H1 (cell line): ENCODE measurements around the gene POM121L12. TPM values are rescaled to one million over a fixed set of nuclear protein-coding genes. Genes with fewer than 3 reads are reported as not detected.

ENCODE experiments used
- CTCF ChIA-PET: fragments of 300-600 bp; sonication (Branson Sonifier 250); formaldehyde crosslinking; loops from one replicate; lab custom pipeline; 2021; ENCODE audit not compliant: partially characterized antibody; lab: Charles Lee
- POLR2A ChIA-PET: fragments of 300-600 bp; sonication (Branson Sonifier 250); formaldehyde crosslinking; loops from one replicate; lab custom pipeline; 2021; ENCODE audit warnings: inconsistent platforms; ENCODE audit not compliant: partially characterized antibody; lab: Charles Lee
- DNase-seq, 2 experiments: peaks; one replicate each; pipeline versions ENCODE4 v3.0.0 to v3.0.0-alpha.2; 2010 to 2022; ENCODE audit warnings: low spot score in 2 of 2, low read depth in 1 of 2, mixed read lengths in 1 of 2
- FAIRE-seq: peaks from 2 replicates; lab custom pipeline; 2011; peaks lifted over from hg19 to GRCh38; lab: Jason Lieb, UNC
- H2AFZ ChIP-seq: 2 replicates; pipeline ENCODE4 v1.8.1; 2012; ENCODE audit warnings: low read length, inconsistent platforms
- H2AK5ac ChIP-seq: 2 replicates; pipeline ENCODE4 v1.6.1; 2013; ENCODE audit warnings: low read depth, low read length
- H2BK120ac ChIP-seq: replicated peaks from 2 replicates; pipeline ENCODE3; 2013; ENCODE audit warnings: low read depth, low read length, inconsistent platforms
- H2BK12ac ChIP-seq: 2 replicates; pipeline ENCODE4 v1.6.1; 2013; ENCODE audit warnings: low read depth, low read length
- H2BK15ac ChIP-seq: 2 replicates; pipeline ENCODE4 v1.6.1; 2013; ENCODE audit warnings: low read length
- H2BK20ac ChIP-seq: 2 replicates; pipeline ENCODE4 v1.6.1; 2013; ENCODE audit warnings: low read length
- H2BK5ac ChIP-seq: 2 replicates; pipeline ENCODE4 v1.6.1; 2013; ENCODE audit warnings: low read depth, low read length
- H3K14ac ChIP-seq: 2 replicates; pipeline ENCODE4 v1.6.1; 2013; ENCODE audit warnings: inconsistent platforms; ENCODE audit not compliant: insufficient read length
- H3K18ac ChIP-seq: 2 replicates; pipeline ENCODE4 v1.6.1; 2013; ENCODE audit warnings: low read length; ENCODE audit errors: extremely low read depth
- H3K23ac ChIP-seq: 2 replicates; pipeline ENCODE4 v1.6.1; 2013; ENCODE audit warnings: inconsistent platforms; ENCODE audit not compliant: insufficient read length
- H3K23me2 ChIP-seq: 2 replicates; pipeline ENCODE4 v1.6.1; 2013; ENCODE audit warnings: low read depth, low read length
- H3K27ac ChIP-seq: 2 replicates; pipeline ENCODE4 v1.6.1; 2011; ENCODE audit warnings: low read depth, low read length, inconsistent platforms
- H3K27me3 ChIP-seq, 4 experiments: replicated peaks in 1 of 4; 1 replicate in 1 of 4; 2 replicates in 3 of 4; pipeline versions ENCODE4 v1.6.1 to v1.8.1; 2011 to 2013; ENCODE audit warnings: low read length in 3 of 4, mild to moderate bottlenecking in 3 of 4, inconsistent platforms in 2 of 4, mixed read lengths in 2 of 4, moderate library complexity in 1 of 4; ENCODE audit not compliant: control insufficient read depth in 3 of 4, insufficient read depth in 3 of 4; ENCODE audit errors: extremely low read depth in 1 of 4
- H3K36me3 ChIP-seq, 4 experiments: 2 replicates each; pipeline versions ENCODE4 v1.6.1 to v1.8.1; 2011 to 2013; ENCODE audit warnings: mild to moderate bottlenecking in 4 of 4, low read length in 3 of 4, moderate library complexity in 2 of 4, control low read depth in 1 of 4, inconsistent platforms in 1 of 4; ENCODE audit not compliant: insufficient read depth in 4 of 4, control insufficient read depth in 2 of 4
- H3K4ac ChIP-seq: replicated peaks from 2 replicates; pipeline ENCODE3; 2013; ENCODE audit warnings: low read length, low read depth, mixed read lengths, inconsistent platforms; ENCODE audit not compliant: insufficient read length
- H3K4me1 ChIP-seq, 4 experiments: replicated peaks in 1 of 4; 1 replicate in 1 of 4; 2 replicates in 3 of 4; pipeline versions ENCODE4 v1.6.1 to v1.8.1; 2011 to 2013; ENCODE audit warnings: low read length in 3 of 4, inconsistent platforms in 2 of 4, mixed read lengths in 1 of 4; ENCODE audit not compliant: insufficient read depth in 4 of 4, control insufficient read depth in 3 of 4
- H3K4me2 ChIP-seq, 2 experiments: 2 replicates each; pipeline versions ENCODE4 v1.6.1 to v1.8.1; 2011 to 2013; ENCODE audit warnings: low read depth in 2 of 2, low read length in 2 of 2, control low read depth in 1 of 2, inconsistent platforms in 1 of 2, mild to moderate bottlenecking in 1 of 2; ENCODE audit not compliant: insufficient read depth in 1 of 2
- H3K4me3 ChIP-seq, 4 experiments: fragments of 200-600, 300-600 bp in 1 of 4; sonication (generic), shearing (Covaris generic), sonication (Bioruptor Twin) in 1 of 4; 2 replicates each; pipeline versions ENCODE4 v1.5.1 to v1.8.1; 2011 to 2016; ENCODE audit warnings: low read length in 4 of 4, low read depth in 3 of 4, control low read depth in 2 of 4, inconsistent platforms in 2 of 4, mild to moderate bottlenecking in 2 of 4, mixed read lengths in 1 of 4, moderate library complexity in 1 of 4; ENCODE audit not compliant: insufficient read depth in 2 of 4; ENCODE audit errors: extremely low read depth in 1 of 4
- H3K56ac ChIP-seq: replicated peaks from 2 replicates; pipeline ENCODE3; 2013; ENCODE audit warnings: low read depth, mild to moderate bottlenecking, mixed read lengths, low read length, inconsistent platforms; ENCODE audit not compliant: insufficient read length
- H3K79me1 ChIP-seq: 2 replicates; pipeline ENCODE4 v1.6.1; 2013; ENCODE audit warnings: low read depth, low read length, control low read depth
- H3K79me2 ChIP-seq, 2 experiments: 2 replicates each; pipeline versions ENCODE4 v1.6.1 to v1.8.1; 2012 to 2013; ENCODE audit warnings: low read length in 2 of 2, mild to moderate bottlenecking in 2 of 2, inconsistent platforms in 1 of 2; ENCODE audit not compliant: insufficient read depth in 2 of 2, control insufficient read depth in 1 of 2
- H3K9ac ChIP-seq, 4 experiments: replicated peaks in 1 of 4; 1 replicate in 1 of 4; 2 replicates in 3 of 4; pipeline versions ENCODE4 v1.6.1 to v1.8.1; 2011 to 2013; ENCODE audit warnings: low read depth in 3 of 4, low read length in 3 of 4, control low read depth in 2 of 4, mild to moderate bottlenecking in 2 of 4, moderate library complexity in 2 of 4, inconsistent platforms in 1 of 4; ENCODE audit errors: extremely low read depth in 1 of 4
- H3K9me3 ChIP-seq, 2 experiments: 2 replicates each; pipeline versions ENCODE4 v1.6.1 to v1.8.1; 2012 to 2013; ENCODE audit warnings: mild to moderate bottlenecking in 2 of 2, moderate library complexity in 2 of 2, control low read depth in 1 of 2, inconsistent platforms in 1 of 2, low read depth in 1 of 2, low read length in 1 of 2, mixed read lengths in 1 of 2; ENCODE audit not compliant: insufficient read depth in 2 of 2
- H4K20me1 ChIP-seq, 2 experiments: replicated peaks in 1 of 2; 2 replicates each; pipeline versions ENCODE3 to v1.8.1; 2011 to 2013; ENCODE audit warnings: inconsistent platforms in 2 of 2, low read length in 2 of 2, mild to moderate bottlenecking in 1 of 2; ENCODE audit not compliant: insufficient read depth in 2 of 2, control insufficient read depth in 1 of 2
- H4K5ac ChIP-seq: 2 replicates; pipeline ENCODE4 v1.6.1; 2013; ENCODE audit warnings: low read length, low read depth, mixed read lengths, inconsistent platforms; ENCODE audit not compliant: insufficient read length
- H4K8ac ChIP-seq: 2 replicates; pipeline ENCODE4 v1.8.0; 2013; ENCODE audit warnings: mild to moderate bottlenecking, moderate library complexity, low read length, inconsistent platforms; ENCODE audit not compliant: insufficient read depth; ENCODE audit errors: extremely low read depth
- H4K91ac ChIP-seq: replicated peaks from 2 replicates; pipeline ENCODE3; 2013; ENCODE audit warnings: low read length, mixed read lengths, inconsistent platforms; ENCODE audit not compliant: insufficient read length
- ATF2 ChIP-seq: IDR thresholded peaks from 2 replicates; pipeline ENCODE4 v1.6.1; 2012; ENCODE audit warnings: low read length, inconsistent platforms
- ATF3 ChIP-seq: IDR thresholded peaks from 2 replicates; pipeline ENCODE4 v1.6.1; 2011; ENCODE audit warnings: low read depth, mild to moderate bottlenecking, low read length; ENCODE audit not compliant: insufficient read depth
- BCL11A ChIP-seq, 2 experiments: IDR thresholded peaks; one replicate each; pipeline ENCODE4 v1.6.1; 2011; ENCODE audit warnings: low read depth in 2 of 2, low read length in 2 of 2, mild to moderate bottlenecking in 2 of 2
- BRCA1 ChIP-seq: IDR thresholded peaks from 2 replicates; pipeline ENCODE4 v1.6.1; 2012; ENCODE audit warnings: low read depth, low read length, improper control_type of control experiment
- CTBP2 ChIP-seq: IDR thresholded peaks from 2 replicates; pipeline ENCODE4 v1.7.0; 2011; ENCODE audit warnings: borderline replicate concordance, mild to moderate bottlenecking, moderate library complexity, mixed read lengths, low read length; ENCODE audit not compliant: insufficient read depth, insufficient read length
- JUND ChIP-seq: IDR thresholded peaks from 2 replicates; pipeline ENCODE4 v1.6.1; 2011; ENCODE audit warnings: mild to moderate bottlenecking, improper control_type of control experiment, low read length
- MAFK ChIP-seq: IDR thresholded peaks from 2 replicates; pipeline ENCODE4 v1.6.1; 2012; ENCODE audit warnings: low read depth, mild to moderate bottlenecking, improper control_type of control experiment, low read length
- RBBP5 ChIP-seq: IDR thresholded peaks from 2 replicates; pipeline ENCODE4 v1.7.1; 2012; ENCODE audit warnings: low read depth, mild to moderate bottlenecking, inconsistent platforms, low read length, moderate library complexity, borderline replicate concordance
- TAF1 ChIP-seq: IDR thresholded peaks from 2 replicates; pipeline ENCODE4 v1.6.1; 2011; ENCODE audit warnings: mild to moderate bottlenecking, low read depth, low read length
- TBP ChIP-seq: IDR thresholded peaks from 2 replicates; pipeline ENCODE4 v1.6.1; 2011; ENCODE audit warnings: low read depth, low read length, improper control_type of control experiment
- YY1 ChIP-seq: IDR thresholded peaks from 2 replicates; pipeline ENCODE4 v1.6.1; 2011; ENCODE audit warnings: low read depth, mild to moderate bottlenecking, low read length
- WGBS, 2 experiments: shearing (Covaris generic) in 1 of 2; methylation state at CpG; one replicate each; pipeline versions ENCODE4 v1.1.6 to v1.1.7; 2013 to 2015; ENCODE audit warnings: low lambda C conversion rate in 2 of 2, mixed read lengths in 2 of 2, inconsistent platforms in 1 of 2, low coverage in 1 of 2, missing lambda C conversion rate in 1 of 2; ENCODE audit not compliant: insufficient replicate concordance in 2 of 2, insufficient coverage in 1 of 2, insufficient read length in 1 of 2; ENCODE audit errors: extremely low coverage in 1 of 2, missing lambda C conversion rate in 1 of 2; 5-methylcytosine and 5-hydroxymethylcytosine counted together
- polyA plus RNA-seq, 7 experiments: library from polyadenylated mRNA; depleted of rRNA in 3 of 7; stranded (reverse) in 5 of 7; unstranded in 2 of 7; fragments of >200 nt in 5 of 7; fragments of 200-250 nt in 2 of 7; gene quantifications; 1 replicate in 5 of 7; 2 replicates in 1 of 7; 4 replicates in 1 of 7; pipeline versions ENCODE4 v1.2.1 to v1.2.3, GENCODE V29; 2011 to 2013; ENCODE audit warnings: missing spikeins in 2 of 7, mixed read lengths in 2 of 7
- total RNA-seq: library from RNA; stranded (reverse); fragmentation: NEBNext Ultra II Directional; extraction: Animal tissue kit (Norgen Biotek cat#: 25700); gene quantifications from 2 replicates; pipeline ENCODE4 v1.2.1, GENCODE V29; 2021

The POM121L12 gene
- total and polyA plus RNA-seq, 2 of the 8 experiments (the other 6 are each of a cell fraction or from before 2014, with no cell fraction given) = not detected

GRCh38 chr7:53060066-53060465 is 24.6 kb downstream of the POM121L12 start:
- DNase-seq (no peak), FAIRE-seq (no peak)
- no peak overlapping the region for H4K8ac ChIP-seq
- H3K79me1 ChIP-seq = no peaks in the 10 kb centered on the region
- no peak overlapping the region for H3K4me3 ChIP-seq
- no peak overlapping the region for H2BK12ac ChIP-seq
- no peak overlapping the region for H3K27ac ChIP-seq
- H3K79me2 ChIP-seq = no peaks in the 10 kb centered on the region
- no peaks in the 10 kb centered on the region for H3K36me3 ChIP-seq
- H3K27me3 ChIP-seq = peaks cover 0 to 1% (median 0%) of the 10 kb centered on the region in 4 experiments; a peak in 1 of 7 replicates
- H3K14ac ChIP-seq = no peak overlapping the region
- H3K4me1 ChIP-seq = no peaks in the 10 kb centered on the region
- H3K9ac ChIP-seq = no peak overlapping the region
- H4K20me1 ChIP-seq = no peaks in the 10 kb centered on the region
- no peak overlapping the region for H2BK5ac ChIP-seq
- H2AK5ac ChIP-seq = no peak overlapping the region
- no peak overlapping the region for H4K5ac ChIP-seq
- H3K9me3 ChIP-seq = no peaks in the 10 kb centered on the region
- no peak overlapping the region for H3K4me2 ChIP-seq
- no peak overlapping the region for H3K23ac ChIP-seq
- no peak overlapping the region for H3K56ac ChIP-seq
- H2BK120ac ChIP-seq = no peak overlapping the region
- no peak overlapping the region for H2BK20ac ChIP-seq
- H2AFZ ChIP-seq = no peak overlapping the region
- POLR2A ChIA-PET = interaction anchor here (0.6 kb wide), 1 partner anchor 16 kb away, joined by 3 read pairs; no protein-coding TSS in a partner anchor
- H4K91ac ChIP-seq = no peak overlapping the region
- H3K18ac ChIP-seq = no peak overlapping the region
- no peak overlapping the region for H2BK15ac ChIP-seq
- peaks cover 2% of the 10 kb centered on the region; the same call in 1 of the 2 replicates for H3K23me2 ChIP-seq
- no peak overlapping the region for H3K4ac ChIP-seq
- WGBS, 2 experiments = 100% methylated on average over 1 of the region's 1 CpG
- CTCF ChIA-PET = interaction anchor here (0.8 kb wide), 1 partner anchor 202 kb away, joined by 3 read pairs; no protein-coding TSS in a partner anchor
- TF ChIP-seq TBP (no peak), TAF1 (no peak), JUND (no peak), MAFK (no peak), BRCA1 (no peak), YY1 (no peak), ATF2 (no peak), CTBP2 (no peak), BCL11A (IDR thresholded peaks at IDR 0.05; ENCODE audit: low read depth in 2 of 2, low read length in 2 of 2) (no peak), RBBP5 (no peak), ATF3 (no peak)
